SH-SY5Y (cell line): ENCODE results near the gene VWC2L.

Experiments
- GATA2 ChIP-seq: IDR thresholded peaks from 2 replicates; pipeline ENCODE4 v1.6.1; 2011; ENCODE audit warnings: mild to moderate bottlenecking, low read depth, low read length
- GATA3 ChIP-seq: IDR thresholded peaks from 2 replicates; pipeline ENCODE4 v1.6.1; 2011; ENCODE audit warnings: low read depth, mild to moderate bottlenecking, low read length, moderate library complexity

VWC2L gene

DNA sequence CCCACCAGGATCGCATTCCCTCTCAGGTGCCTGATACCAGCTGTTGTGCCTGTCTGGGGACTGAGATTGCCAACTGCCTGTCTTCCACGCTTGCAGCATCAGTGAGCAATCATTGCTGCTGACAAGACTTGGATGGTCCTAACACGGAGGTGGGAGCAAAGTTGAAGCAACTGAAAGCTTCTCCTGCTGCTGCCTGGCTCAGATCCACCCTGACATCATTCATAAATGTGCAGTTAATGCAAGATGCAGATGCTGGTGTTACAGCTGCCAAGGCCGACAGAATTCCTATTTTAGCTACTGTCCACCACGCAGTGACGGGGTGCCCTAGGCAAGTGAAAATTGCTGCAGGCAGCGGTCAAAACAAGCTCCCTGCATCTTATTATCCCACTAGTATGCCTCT, 131.4 kb downstream of the VWC2L start:
- no peak for TF ChIP-seq GATA2

DNA sequence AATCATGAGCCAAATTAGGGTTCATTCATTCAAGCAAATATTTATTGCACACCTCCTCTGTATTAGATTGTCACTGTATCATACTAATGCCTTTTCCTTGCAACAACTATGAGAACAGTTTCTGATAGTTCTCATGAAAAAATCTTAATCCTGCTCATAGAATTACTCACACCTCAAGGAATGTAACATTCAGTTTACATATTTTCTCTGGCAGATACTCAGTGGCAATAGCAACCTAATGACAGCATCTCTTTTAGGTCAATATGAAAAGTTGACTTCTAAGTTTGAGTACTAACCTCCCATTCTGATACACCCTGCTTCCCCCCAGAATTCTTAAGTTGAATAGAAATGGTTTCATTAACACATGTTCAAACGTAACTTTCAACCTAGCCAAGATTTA, 132.0 kb downstream of the VWC2L start:
- TF ChIP-seq GATA3 (no peak), GATA2 (no peak)

GRCh38 chr2:214543386-214543955, 132.6 kb downstream of the VWC2L start:
- TF ChIP-seq GATA3 (no peak), GATA2 (no peak)

GRCh38 chr2:214545898-214546542, 135.2 kb downstream of the VWC2L start:
- no peak for TF ChIP-seq GATA3
- TF ChIP-seq GATA2 = no peak

- TF ChIP-seq GATA3 (no peak), GATA2 (no peak)
Observed at GRCh38 chr2:214547931-214548330, 137.1 kb downstream of the VWC2L start.

DNA sequence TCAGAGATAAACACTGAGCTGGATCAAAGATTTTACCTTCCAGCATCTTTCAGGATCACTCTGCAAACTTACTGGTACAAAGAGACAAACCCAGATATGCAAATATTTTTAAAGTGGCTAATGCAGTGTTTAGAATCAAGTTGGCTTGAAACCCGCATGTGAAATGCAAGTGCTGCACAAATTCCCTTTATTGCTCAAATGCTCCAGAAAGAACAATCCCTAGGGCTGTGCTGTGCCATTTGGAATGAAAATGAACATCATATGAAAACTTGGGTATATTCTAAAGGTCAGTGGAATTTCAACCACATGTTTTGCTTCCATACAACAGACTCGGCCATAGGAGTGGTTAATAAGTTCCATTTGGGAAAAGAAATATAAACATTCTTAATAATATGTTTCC, 139.1 kb downstream of the VWC2L start:
- TF ChIP-seq GATA3 (no peak), GATA2 (no peak)

DNA sequence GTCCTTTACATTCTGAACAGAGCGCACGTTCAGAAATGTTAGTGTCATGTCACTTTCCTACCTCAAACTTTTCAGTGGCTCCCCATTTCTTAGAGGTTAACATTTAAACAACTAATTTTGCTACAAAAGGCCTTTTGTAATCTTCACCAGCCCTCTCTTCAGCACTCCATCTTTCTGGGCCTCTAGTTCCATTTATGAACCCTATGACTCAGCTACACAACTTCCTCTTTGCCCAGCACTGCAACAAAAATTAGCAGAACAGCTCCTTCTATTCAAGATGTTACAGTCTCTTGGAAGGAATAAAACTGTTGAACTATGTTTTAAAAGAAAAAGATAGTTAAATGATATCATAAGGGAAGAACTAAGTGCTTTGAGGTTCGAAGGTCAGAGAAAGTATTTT, 139.9 kb downstream of the VWC2L start:
- no peak for TF ChIP-seq GATA2
- TF ChIP-seq GATA3 = no peak

GRCh38 chr2:214557884-214558283, 147.0 kb downstream of the VWC2L start:
- peak; percentile 29; the same call in 1 of the 2 replicates for TF ChIP-seq GATA2
- TF ChIP-seq GATA3 = no peak

GRCh38 chr2:214558341-214558740, 147.5 kb downstream of the VWC2L start:
- TF ChIP-seq GATA2 (no peak), GATA3 (no peak)

- no peak for TF ChIP-seq GATA3
- no peak for TF ChIP-seq GATA2
Observed at GRCh38 chr2:214560176-214560575, 149.3 kb downstream of the VWC2L start.

GRCh38 chr2:214560618-214561190, 149.8 kb downstream of the VWC2L start:
- TF ChIP-seq GATA3 (no peak), GATA2 (no peak)

DNA sequence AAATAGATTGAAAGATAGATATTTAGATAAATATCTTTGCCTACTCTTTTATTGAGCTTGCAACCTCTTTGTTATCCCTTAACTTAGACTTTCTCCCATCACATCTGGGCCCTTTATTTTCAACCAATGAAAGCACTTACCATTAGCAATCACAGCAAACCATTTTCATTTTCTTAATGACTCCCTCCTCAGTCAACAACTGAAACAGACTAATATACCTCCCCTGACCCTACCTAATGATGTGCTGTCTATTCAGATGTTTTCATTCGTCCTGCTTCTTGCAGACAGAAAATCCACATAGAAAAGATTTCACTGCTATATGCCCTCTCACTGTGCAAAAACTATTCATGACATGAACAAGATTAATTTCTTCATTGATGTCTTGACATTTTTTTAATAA, 154.4 kb downstream of the VWC2L start:
- TF ChIP-seq GATA3 = no peak
- TF ChIP-seq GATA2 = no peak

- TF ChIP-seq GATA3 (peak; percentile 28), GATA2 (peak; percentile 60)
Observed at GRCh38 chr2:214566457-214566856, 155.6 kb downstream of the VWC2L start.

DNA sequence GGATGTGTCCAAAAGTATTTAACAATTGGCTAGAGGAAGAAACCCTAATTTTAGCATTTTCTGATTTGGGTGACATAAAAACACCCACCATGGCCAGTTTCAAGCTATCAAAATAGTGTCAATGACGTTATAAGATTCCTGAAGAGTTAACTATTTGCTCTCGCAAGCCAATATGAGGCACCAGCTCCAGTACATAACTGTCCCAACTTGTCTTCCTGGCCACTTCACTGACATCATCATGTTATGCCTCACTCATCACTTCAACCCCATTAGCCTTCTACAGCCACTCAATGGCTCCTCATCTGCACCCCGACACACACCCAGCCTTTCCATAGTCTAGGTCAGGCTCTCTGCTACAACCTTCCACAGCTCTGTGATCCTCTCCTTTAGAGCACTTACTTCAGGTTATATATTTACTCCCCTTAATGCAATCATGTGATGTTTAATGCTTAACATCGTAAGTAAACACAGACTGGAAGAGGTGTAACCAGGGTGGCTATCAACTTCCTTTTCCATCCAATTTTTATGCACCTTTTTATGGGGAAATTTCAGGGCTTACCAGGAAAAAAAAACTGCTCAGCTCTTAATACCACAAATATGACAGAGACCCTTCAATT, 158.7 kb downstream of the VWC2L start:
- TF ChIP-seq GATA2 (no peak), GATA3 (no peak)
